HG03135 (cell line): ENCODE data around the gene OR10H1.
"Not testable (repeated sequence)": the region's sequence is repeated elsewhere in the genome, so short reads cannot be mapped to it uniquely, and the experiment has no call there.

Experiments
- ATAC-seq: cut with Tn5 transposase; IDR thresholded peaks from one replicate; pipeline ENCODE4 v1.9.1; 2021; ENCODE audit warnings: mild to moderate bottlenecking, moderate library complexity; ENCODE audit not compliant: unreplicated experiment

Gene OR10H1

DNA sequence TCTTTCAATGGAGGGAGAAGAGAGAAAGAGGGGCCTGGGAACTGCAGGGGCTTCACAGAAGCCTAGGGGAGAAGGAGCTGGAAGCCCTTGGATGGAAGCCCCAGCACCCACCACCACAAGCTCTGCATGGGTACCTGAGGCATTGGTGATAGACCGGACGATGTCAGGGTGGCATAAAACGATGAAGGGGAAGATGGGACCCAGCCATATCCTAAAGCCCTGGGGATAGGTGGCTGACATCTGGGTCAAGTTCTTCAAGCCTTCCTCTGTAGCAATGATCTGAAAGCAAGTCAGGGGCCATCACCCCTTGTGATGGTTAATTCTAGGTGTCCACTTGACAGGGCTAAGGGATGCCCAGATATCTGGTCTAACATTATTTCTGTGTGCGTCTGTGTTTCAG, 39.2 kb downstream of the OR10H1 start:
- no peak for ATAC-seq

DNA sequence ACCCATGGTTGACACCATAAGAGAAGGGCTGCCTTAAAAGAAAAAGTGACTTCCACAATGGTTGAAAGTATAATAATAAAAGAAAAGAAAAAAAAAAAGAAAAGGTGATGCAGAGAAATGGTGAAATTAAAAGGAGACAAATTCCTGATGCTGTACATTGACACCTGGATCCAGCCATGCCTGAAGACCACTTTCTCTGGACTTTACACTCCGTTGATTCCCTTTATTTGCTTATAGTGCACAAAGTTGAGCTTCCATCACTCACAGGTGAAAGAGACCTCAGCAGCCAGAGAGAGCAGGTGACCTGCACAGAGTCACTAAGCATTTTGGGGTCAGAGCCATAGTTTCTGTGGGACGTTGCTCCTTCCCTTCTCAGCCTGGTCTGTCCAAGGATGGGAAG, 40.2 kb downstream of the OR10H1 start:
- no peak for ATAC-seq

DNA sequence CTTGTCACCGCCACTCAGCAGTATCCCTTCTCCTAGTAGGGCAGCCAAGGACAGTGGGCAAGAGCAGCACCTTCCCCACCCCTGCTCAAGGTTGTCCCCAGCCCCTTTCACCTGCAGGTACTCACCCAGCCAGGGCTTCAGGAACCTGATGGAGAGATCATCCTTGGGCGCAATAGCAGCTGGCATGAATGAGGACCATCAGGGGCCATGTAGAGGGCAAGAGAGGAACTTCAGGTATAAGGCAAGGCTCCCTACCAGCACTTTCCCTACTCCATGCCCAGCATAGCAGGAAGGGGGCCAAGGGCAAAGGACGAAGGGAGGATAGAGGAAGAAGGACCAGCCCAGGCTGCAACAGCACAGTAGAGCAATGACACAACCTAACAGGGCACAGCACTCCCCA, 41.3 kb downstream of the OR10H1 start:
- ATAC-seq, result not testable (repeated sequence)

DNA sequence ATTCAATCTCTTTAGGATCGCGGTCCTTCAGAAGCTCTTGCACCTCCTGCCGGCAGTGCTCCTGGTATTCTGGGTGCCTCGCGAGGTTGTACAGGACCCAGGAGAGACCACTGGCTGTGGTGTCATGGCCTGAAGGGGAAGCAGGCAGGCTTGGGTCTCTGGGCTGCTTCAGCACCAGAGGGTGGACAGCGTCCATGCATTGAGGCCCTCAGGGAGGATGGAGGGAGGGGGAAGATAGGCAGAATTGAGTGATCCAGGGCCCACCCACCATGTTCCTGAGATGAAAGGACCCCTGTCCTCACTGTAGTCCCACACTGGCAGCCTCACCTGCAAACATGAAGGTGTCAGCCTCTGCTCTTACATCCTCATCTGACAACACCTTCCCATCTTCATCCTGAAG, 45.9 kb downstream of the OR10H1 start:
- ATAC-seq, result no peak

DNA sequence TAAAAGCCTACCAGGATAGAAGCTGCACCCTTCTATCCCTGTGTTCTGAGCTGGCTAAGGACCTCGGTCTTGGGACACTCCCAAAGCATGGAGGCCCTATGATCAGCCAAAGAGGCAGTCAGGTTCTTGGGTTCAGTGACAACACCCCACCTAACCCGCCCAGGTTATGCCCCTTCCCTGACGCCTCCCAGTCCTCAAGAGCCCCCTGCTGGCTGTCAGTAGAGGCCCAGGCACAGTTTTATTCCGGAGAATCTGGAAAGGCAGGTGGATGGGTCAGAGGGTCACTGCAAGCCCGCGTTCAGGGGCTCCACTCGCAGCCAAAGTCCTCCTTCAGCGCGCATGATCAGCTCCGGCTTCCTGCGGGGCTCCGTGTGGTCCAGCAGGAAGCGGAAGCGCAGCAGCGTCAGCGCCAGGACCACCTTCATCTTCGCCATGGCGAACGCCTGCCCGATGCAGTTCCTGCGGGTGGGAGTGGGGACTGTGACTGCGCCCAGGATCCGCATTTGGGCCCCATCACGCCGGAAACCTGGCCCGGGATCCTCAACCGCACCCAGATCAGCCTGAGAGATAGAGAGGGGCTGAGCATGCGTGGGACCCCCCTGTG, 55.4 kb downstream of the OR10H1 start:
- no peak for ATAC-seq

DNA sequence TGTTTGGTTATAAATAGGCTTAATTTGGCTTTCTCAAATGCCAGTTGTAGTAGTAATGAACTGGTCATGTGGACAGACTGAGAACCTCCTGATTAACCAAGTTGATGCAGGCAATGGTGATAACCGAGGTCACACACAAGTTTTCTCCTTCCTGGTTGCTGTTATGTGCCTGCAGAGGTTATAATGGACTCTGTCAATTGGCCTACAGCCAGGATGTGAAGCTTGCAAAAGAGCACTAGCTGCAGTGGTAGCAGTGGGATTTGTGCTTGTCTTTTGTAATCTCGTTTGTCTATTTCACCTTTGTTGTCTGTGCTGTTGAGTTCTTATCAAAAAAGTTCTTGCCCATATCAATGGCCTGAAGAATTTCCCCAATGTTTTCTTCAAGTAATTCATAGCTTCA, 57.1 kb downstream of the OR10H1 start:
- ATAC-seq, result no peak
